Adrenal gland (tissue), 12 donors: ENCODE measurements around the gene FOCAD. TPM values are rescaled to one million over a fixed set of nuclear protein-coding genes. Genes with fewer than 3 reads are reported as not detected.

Experiments
- DNase-seq, 7 donors: peaks; one replicate each; pipeline ENCODE4 v3.0.0-alpha.2; 2019 to 2020
- H3K27ac ChIP-seq, 5 donors: fragments of 200-600 bp; sonication (generic) in 4 of 5; 1 replicate in 3 of 5; 2 replicates in 2 of 5; pipeline versions ENCODE4 v1.5.1 to v1.8.0; 2016 to 2020; ENCODE audit warnings: mild to moderate bottlenecking in 1 of 5
- H3K27me3 ChIP-seq: fragments of 200-600 bp; 2 replicates; pipeline ENCODE4 v1.8.0; 2021
- H3K36me3 ChIP-seq, 2 donors: fragments of 200-600 bp; replicated peaks in 1 of 2; 1 replicate in 1 of 2; 2 replicates in 1 of 2; pipeline versions ENCODE4 v1.5.1 to v1.8.0; 2018 to 2022
- H3K4me1 ChIP-seq, 2 donors: fragments of 200-600 bp; replicated peaks in 1 of 2; 1 replicate in 1 of 2; 2 replicates in 1 of 2; pipeline versions ENCODE4 v1.5.1 to v1.8.0; 2018 to 2021
- H3K4me3 ChIP-seq, 4 donors: fragments of 200-600 bp; sonication (generic) in 3 of 4; one replicate each; pipeline ENCODE4 v1.5.1; 2016 to 2018
- H3K9me3 ChIP-seq, 3 donors: fragments of 200-600 bp; sonication (generic) in 1 of 3; replicated peaks in 1 of 3; 1 replicate in 2 of 3; 2 replicates in 1 of 3; pipeline versions ENCODE4 v1.5.1 to v1.8.0; 2016 to 2021
- CTCF ChIP-seq, 6 experiments: fragments of 450-650 bp in 4 of 6; fragments of 200-600 bp in 2 of 6; sonication (generic) in 1 of 6; IDR thresholded peaks; 1 replicate in 5 of 6; 2 replicates in 1 of 6; pipeline versions ENCODE4 v1.5.1 to v1.8.0; 2016 to 2021; ENCODE audit warnings: antibody characterized with exemption in 6 of 6, mild to moderate bottlenecking in 2 of 6, moderate library complexity in 1 of 6
- POLR2A ChIP-seq, 2 donors: fragments of 450-650 bp; IDR thresholded peaks; one replicate each; pipeline ENCODE4 v1.6.1; 2017; ENCODE audit warnings: antibody characterized with exemption in 2 of 2, mild to moderate bottlenecking in 2 of 2, moderate library complexity in 1 of 2
- WGBS, 4 donors: extraction: QIAGEN DNeasy Blood & Tissue Kit in 2 of 4; methylation state at CpG; one replicate each; pipeline versions ENCODE4 v1.1.5 to v1.1.7; 2013 to 2017; 5-methylcytosine and 5-hydroxymethylcytosine counted together
- intact Hi-C, 2 donors: fragments of 100-400 bp; cut with DNase I; formaldehyde crosslinking; loops; one replicate each; pipeline versions ENCODE4 v1.14.1 to v1.15.0; 2022 to 2023
- polyA plus RNA-seq, 3 donors: library from polyadenylated mRNA; stranded (reverse); fragments of 200-250 nt in 2 of 3; fragments of 350-450 nt in 1 of 3; fragmentation: Illumina TruSeq in 1 of 3; extraction: RNeasy Lipid Tissue Mini Kit (QIAGEN cat#74804) in 1 of 3; gene quantifications; one replicate each; pipeline ENCODE4 v1.2.3, GENCODE V29; 2013 to 2014
- total RNA-seq, 9 donors: library from RNA; depleted of rRNA in 4 of 9; stranded (reverse); fragments of >200 nt in 4 of 9; fragments of 120-200 nt in 1 of 9; fragmentation: NEBNext Ultra II Directional in 1 of 9; extraction: Animal tissue kit (Norgen Biotek cat#: 25700) in 1 of 9; gene quantifications; one replicate each; pipeline versions ENCODE4 v1.1.0 to v1.2.4, GENCODE V29; 2013 to 2023
- donor health status: healthy with polysubstance abuse.
- donor health status: Bipolar disorder and iron deficiency.
- donor health status: DM: yes; HTN: yes; CAD: no.
- donor health status: DM: no; HTN: no; CAD: no.
- donor health status: DM: no; HTN: no; CAD: no.
- donor health status: DM: yes; HTN: yes; CAD: no.

Gene FOCAD
- total and polyA plus RNA-seq, 12 donors, result 20.5 to 134 (median 59.7) TPM

GRCh38 chr9:20904995-20905394, 220.9 kb downstream of the FOCAD start:
- Histone ChIP-seq H3K4me1 (peaks cover 0 to 4% of the 10 kb centered on the region in 2 donors), H3K27me3 (no peaks in the 10 kb centered on the region), H3K4me3 (no peak overlapping the region), H3K36me3 (no peaks in the 10 kb centered on the region), H3K9me3 (no peaks in the 10 kb centered on the region), H3K27ac (no peak overlapping the region)
- TF ChIP-seq CTCF (IDR thresholded peaks at IDR 0.05) (no peak), POLR2A (IDR thresholded peaks at IDR 0.05) (no peak)
- DNase-seq, result no peak
- intact Hi-C loops, result no loop called here
- 73 to 96% (median 85%) methylated on average over 1 of the region's 1 CpG for WGBS, 4 donors

GRCh38 chr9:20906326-20906725, 222.3 kb downstream of the FOCAD start:
- H3K27me3 ChIP-seq, result no peaks in the 10 kb centered on the region
- 38 to 63% (median 54%) methylated on average over 1 of the region's 1 CpG for WGBS, 4 donors
- TF ChIP-seq POLR2A (IDR thresholded peaks at IDR 0.05), result no peak
- no peak for TF ChIP-seq CTCF (IDR thresholded peaks at IDR 0.05)
- H3K36me3 ChIP-seq, result no peaks in the 10 kb centered on the region
- no peak for DNase-seq
- H3K4me1 ChIP-seq, result peaks cover 0 to 4% of the 10 kb centered on the region in 2 donors
- intact Hi-C loops, result no loop called here
- no peak overlapping the region for H3K4me3 ChIP-seq
- no peaks in the 10 kb centered on the region for H3K9me3 ChIP-seq
- no peak overlapping the region for H3K27ac ChIP-seq

- Histone ChIP-seq H3K9me3 (no peaks in the 10 kb centered on the region), H3K27ac (no peak overlapping the region), H3K27me3 (no peaks in the 10 kb centered on the region), H3K4me3 (no peak overlapping the region), H3K36me3 (no peaks in the 10 kb centered on the region), H3K4me1 (peaks cover 0 to 4% of the 10 kb centered on the region in 2 donors)
- DNase-seq, result no peak
- intact Hi-C loops, result no loop called here
- 45 to 91% (median 70%) methylated on average over 2 of the region's 2 CpGs for WGBS, 4 donors
- no peak for TF ChIP-seq POLR2A (IDR thresholded peaks at IDR 0.05)
- TF ChIP-seq CTCF (IDR thresholded peaks at IDR 0.05), result no peak
These were observed 224.4 kb downstream of the FOCAD start for GRCh38 chr9:20908461-20908860.

- H3K4me1 ChIP-seq, result no peaks in the 10 kb centered on the region
- no peaks in the 10 kb centered on the region for H3K9me3 ChIP-seq
- intact Hi-C loops, result no loop called here
- DNase-seq, result no peak
- TF ChIP-seq POLR2A (IDR thresholded peaks at IDR 0.05), result no peak
- no peak for TF ChIP-seq CTCF (IDR thresholded peaks at IDR 0.05)
- no peak overlapping the region for H3K4me3 ChIP-seq
- no peaks in the 10 kb centered on the region for H3K27me3 ChIP-seq
- H3K36me3 ChIP-seq, result peaks cover 0 to 9% of the 10 kb centered on the region in 2 donors
- H3K27ac ChIP-seq, result no peak overlapping the region
- 90 to 96% (median 94%) methylated on average over 6 of the region's 6 CpGs for WGBS, 4 donors
These were observed 230.5 kb downstream of the FOCAD start for GRCh38 chr9:20914556-20914955.
